ENCODE results near the gene TREML4. TPM values are rescaled to one million over a fixed set of nuclear protein-coding genes. Genes with fewer than 3 reads are reported as not detected.

The TREML4 gene
- total RNA-seq, 1 donor from 2014 or later = not detected

DNA sequence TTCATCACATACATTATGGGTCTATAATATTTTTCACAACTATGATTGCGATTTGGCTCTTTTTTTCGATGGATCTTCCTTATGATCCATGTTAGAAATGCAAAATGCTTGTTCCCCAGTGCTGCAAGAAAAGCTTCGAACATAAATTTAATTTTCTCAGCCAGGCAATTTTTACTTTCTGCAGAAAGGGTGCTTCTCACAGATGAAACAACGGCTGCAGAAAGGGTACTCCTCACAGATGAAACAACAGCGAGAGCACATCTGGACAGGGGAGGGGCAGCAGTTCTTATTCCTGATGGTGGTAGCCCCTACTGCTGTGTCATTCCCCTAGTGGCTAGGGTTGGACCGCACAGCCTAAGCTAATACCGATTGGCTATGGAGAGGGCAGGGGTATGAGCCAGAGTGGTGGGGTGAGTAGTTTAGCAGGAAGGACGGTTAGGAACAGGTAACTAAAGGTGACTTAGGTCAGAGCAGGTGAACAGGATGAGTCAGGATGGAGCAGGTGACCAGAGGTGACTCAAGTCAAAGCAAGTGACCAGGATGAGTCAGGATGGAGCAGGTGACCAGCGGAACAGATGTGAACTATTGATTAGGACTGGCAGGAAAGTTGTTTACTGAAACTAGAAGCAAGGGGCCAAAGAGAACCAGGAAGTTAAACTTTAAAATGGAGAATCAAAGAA is 13.4 kb upstream of the TREML4 start:
- peaks cover 15% of the 10 kb centered on the region for H3K36me3 Mint-ChIP-seq (ENCODE audit: unreplicated experiment)
- H3K4me1 Mint-ChIP-seq (ENCODE audit: low read depth, unreplicated experiment) = no peaks in the 10 kb centered on the region
- DNase-seq = no peak
- H3K9me3 Mint-ChIP-seq (ENCODE audit: unreplicated experiment) = peaks cover 9% of the 10 kb centered on the region
- H3K27ac Mint-ChIP-seq (ENCODE audit: unreplicated experiment) = no peak overlapping the region
- TF ChIP-seq, protein P1, sequence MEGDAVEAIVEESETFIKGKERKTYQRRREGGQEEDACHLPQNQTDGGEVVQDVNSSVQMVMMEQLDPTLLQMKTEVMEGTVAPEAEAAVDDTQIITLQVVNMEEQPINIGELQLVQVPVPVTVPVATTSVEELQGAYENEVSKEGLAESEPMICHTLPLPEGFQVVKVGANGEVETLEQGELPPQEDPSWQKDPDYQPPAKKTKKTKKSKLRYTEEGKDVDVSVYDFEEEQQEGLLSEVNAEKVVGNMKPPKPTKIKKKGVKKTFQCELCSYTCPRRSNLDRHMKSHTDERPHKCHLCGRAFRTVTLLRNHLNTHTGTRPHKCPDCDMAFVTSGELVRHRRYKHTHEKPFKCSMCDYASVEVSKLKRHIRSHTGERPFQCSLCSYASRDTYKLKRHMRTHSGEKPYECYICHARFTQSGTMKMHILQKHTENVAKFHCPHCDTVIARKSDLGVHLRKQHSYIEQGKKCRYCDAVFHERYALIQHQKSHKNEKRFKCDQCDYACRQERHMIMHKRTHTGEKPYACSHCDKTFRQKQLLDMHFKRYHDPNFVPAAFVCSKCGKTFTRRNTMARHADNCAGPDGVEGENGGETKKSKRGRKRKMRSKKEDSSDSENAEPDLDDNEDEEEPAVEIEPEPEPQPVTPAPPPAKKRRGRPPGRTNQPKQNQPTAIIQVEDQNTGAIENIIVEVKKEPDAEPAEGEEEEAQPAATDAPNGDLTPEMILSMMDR (IDR thresholded peaks at IDR 0.05; ENCODE audit: partially characterized antibody, unreplicated experiment) = no peak
- H3K27me3 Mint-ChIP-seq (ENCODE audit: unreplicated experiment) = peaks cover 3% of the 10 kb centered on the region
- no peak overlapping the region for H3K4me3 Mint-ChIP-seq (ENCODE audit: unreplicated experiment)

- no peak overlapping the region for H3K4me3 Mint-ChIP-seq (ENCODE audit: unreplicated experiment)
- H3K27me3 Mint-ChIP-seq (ENCODE audit: unreplicated experiment) = peaks cover 3% of the 10 kb centered on the region
- no peaks in the 10 kb centered on the region for H3K4me1 Mint-ChIP-seq (ENCODE audit: low read depth, unreplicated experiment)
- TF ChIP-seq, protein P1 (IDR thresholded peaks at IDR 0.05; ENCODE audit: partially characterized antibody, unreplicated experiment) = no peak
- DNase-seq = no peak
- peaks cover 15% of the 10 kb centered on the region for H3K36me3 Mint-ChIP-seq (ENCODE audit: unreplicated experiment)
- H3K27ac Mint-ChIP-seq (ENCODE audit: unreplicated experiment) = no peak overlapping the region
- H3K9me3 Mint-ChIP-seq (ENCODE audit: unreplicated experiment) = peaks cover 9% of the 10 kb centered on the region
Observed at GRCh38 chr6:41215777-41216176, 12.4 kb upstream of the TREML4 start.

DNA sequence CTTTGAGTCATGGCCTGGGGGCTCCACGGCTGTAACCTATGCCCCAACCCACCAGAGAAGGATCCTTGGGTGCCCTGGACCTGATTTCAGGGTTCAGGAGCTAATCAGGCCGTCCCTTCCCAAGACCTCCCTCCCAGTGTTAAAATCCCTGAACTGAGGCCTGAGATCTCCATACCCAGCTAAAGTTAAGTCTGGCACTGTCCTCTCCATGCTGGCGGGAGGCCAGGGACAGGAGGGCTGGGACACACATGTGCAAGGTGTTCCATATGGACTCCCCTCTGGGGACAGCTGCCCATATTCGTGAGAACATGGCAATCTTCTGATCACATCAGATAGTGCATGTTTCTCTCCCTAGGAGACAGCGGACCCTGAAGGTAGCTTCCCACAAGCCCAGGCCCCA is 11.5 kb upstream of the TREML4 start:
- peaks cover 3% of the 10 kb centered on the region for H3K27me3 Mint-ChIP-seq (ENCODE audit: unreplicated experiment)
- no peak overlapping the region for H3K27ac Mint-ChIP-seq (ENCODE audit: unreplicated experiment)
- no peak for DNase-seq
- H3K9me3 Mint-ChIP-seq (ENCODE audit: unreplicated experiment) = peaks cover 9% of the 10 kb centered on the region
- H3K4me1 Mint-ChIP-seq (ENCODE audit: low read depth, unreplicated experiment) = no peaks in the 10 kb centered on the region
- H3K4me3 Mint-ChIP-seq (ENCODE audit: unreplicated experiment) = no peak overlapping the region
- H3K36me3 Mint-ChIP-seq (ENCODE audit: unreplicated experiment) = peaks cover 15% of the 10 kb centered on the region
- TF ChIP-seq, protein P1 (IDR thresholded peaks at IDR 0.05; ENCODE audit: partially characterized antibody, unreplicated experiment) = no peak

DNA sequence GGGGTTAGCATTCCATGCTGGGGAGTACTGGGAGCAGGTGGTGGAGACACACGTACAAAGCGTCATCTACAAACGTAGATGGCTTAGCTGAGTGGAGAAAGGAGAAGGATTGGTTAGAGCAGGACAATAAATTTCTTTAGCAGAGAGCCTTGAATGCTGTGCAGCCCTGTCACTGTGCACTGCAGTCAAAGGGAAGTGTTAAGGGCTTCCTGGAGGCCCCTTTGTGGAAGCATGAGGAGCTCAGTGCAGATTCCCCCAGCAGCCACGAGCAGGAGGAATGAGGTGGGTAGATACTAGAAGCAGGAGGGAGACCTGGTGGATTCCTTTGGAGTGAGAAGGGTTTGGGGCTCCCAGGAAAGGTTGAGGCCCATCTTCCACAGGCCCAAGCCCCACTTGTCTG is 6.1 kb upstream of the TREML4 start:
- Mint-ChIP-seq H3K4me3 (ENCODE audit: unreplicated experiment) (no peak overlapping the region), H3K27me3 (ENCODE audit: unreplicated experiment) (peaks cover 13% of the 10 kb centered on the region), H3K9me3 (ENCODE audit: unreplicated experiment) (peaks cover 6% of the 10 kb centered on the region), H3K4me1 (ENCODE audit: low read depth, unreplicated experiment) (no peaks in the 10 kb centered on the region), H3K36me3 (ENCODE audit: unreplicated experiment) (peaks cover 15% of the 10 kb centered on the region), H3K27ac (ENCODE audit: unreplicated experiment) (no peak overlapping the region)
- no peak for DNase-seq
- TF ChIP-seq, protein P1 (IDR thresholded peaks at IDR 0.05; ENCODE audit: partially characterized antibody, unreplicated experiment) = no peak

DNA sequence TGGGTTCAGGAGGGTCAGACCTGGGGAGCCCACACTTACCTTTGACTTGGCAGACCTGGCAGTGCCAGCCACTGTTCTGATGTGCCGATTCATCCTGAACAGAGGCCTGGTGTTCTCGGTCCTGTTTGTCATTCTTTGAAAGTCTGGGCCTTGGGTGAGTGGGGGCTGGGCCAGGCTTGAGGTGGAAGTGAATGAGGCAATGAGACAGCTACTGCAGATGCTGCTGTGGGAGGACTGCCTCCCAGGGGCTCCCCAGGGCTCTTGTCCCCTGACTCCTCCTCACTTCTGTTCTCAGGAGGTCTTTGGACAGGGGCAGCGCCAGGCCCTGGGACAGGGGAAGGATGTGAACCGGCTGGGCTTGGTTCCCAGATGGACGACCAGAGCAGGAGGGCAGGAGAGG is 5.6 kb upstream of the TREML4 start:
- Mint-ChIP-seq H3K27ac (ENCODE audit: unreplicated experiment) (no peak overlapping the region), H3K36me3 (ENCODE audit: unreplicated experiment) (peaks cover 12% of the 10 kb centered on the region), H3K27me3 (ENCODE audit: unreplicated experiment) (peaks cover 13% of the 10 kb centered on the region), H3K9me3 (ENCODE audit: unreplicated experiment) (peaks cover 6% of the 10 kb centered on the region), H3K4me1 (ENCODE audit: low read depth, unreplicated experiment) (no peaks in the 10 kb centered on the region), H3K4me3 (ENCODE audit: unreplicated experiment) (no peak overlapping the region)
- DNase-seq = no peak
- TF ChIP-seq, protein P1 (IDR thresholded peaks at IDR 0.05; ENCODE audit: partially characterized antibody, unreplicated experiment) = no peak
